ENCODE results near the gene GRM4.

The GRM4 gene

GRCh38 chr6:34125939-34126338 lies 19.9 kb downstream of the GRM4 start:
- Histone ChIP-seq H3K36me3 (ENCODE audit: control insufficient read depth, insufficient read depth, low read length) (no peaks in the 10 kb centered on the region), H3K4me1 (ENCODE audit: control insufficient read depth, insufficient read depth, low read length, poor library complexity, severe bottlenecking) (no peaks in the 10 kb centered on the region), H3K27ac (ENCODE audit: insufficient read depth, low read length, poor library complexity, severe bottlenecking) (no peak overlapping the region), H3K9me3 (ENCODE audit: control insufficient read depth, low read length) (no peaks in the 10 kb centered on the region), H3K4me3 (ENCODE audit: insufficient read depth, low read depth, low read length, poor library complexity, severe bottlenecking) (no peak overlapping the region), H3K27me3 (replicated peaks; ENCODE audit: control insufficient read depth, insufficient read depth, low read length, poor library complexity, severe bottlenecking) (peaks cover 2% of the 10 kb centered on the region)
- DNase-seq, result no peak

GRCh38 chr6:34120953-34121675 lies 24.8 kb downstream of the GRM4 start:
- Histone ChIP-seq H3K4me3 (ENCODE audit: insufficient read depth, low read depth, low read length, poor library complexity, severe bottlenecking) (no peak overlapping the region), H3K27ac (ENCODE audit: insufficient read depth, low read length, poor library complexity, severe bottlenecking) (no peak overlapping the region), H3K36me3 (ENCODE audit: control insufficient read depth, insufficient read depth, low read length) (no peaks in the 10 kb centered on the region), H3K4me1 (ENCODE audit: control insufficient read depth, insufficient read depth, low read length, poor library complexity, severe bottlenecking) (no peaks in the 10 kb centered on the region), H3K9me3 (ENCODE audit: control insufficient read depth, low read length) (no peaks in the 10 kb centered on the region), H3K27me3 (replicated peaks; ENCODE audit: control insufficient read depth, insufficient read depth, low read length, poor library complexity, severe bottlenecking) (peaks cover 2% of the 10 kb centered on the region)
- DNase-seq, result no peak

GRCh38 chr6:34115915-34116314 lies 30.0 kb downstream of the GRM4 start:
- Histone ChIP-seq H3K4me1 (ENCODE audit: control insufficient read depth, insufficient read depth, low read length, poor library complexity, severe bottlenecking) (no peaks in the 10 kb centered on the region), H3K9me3 (ENCODE audit: control insufficient read depth, low read length) (no peaks in the 10 kb centered on the region), H3K27me3 (replicated peaks; ENCODE audit: control insufficient read depth, insufficient read depth, low read length, poor library complexity, severe bottlenecking) (no peaks in the 10 kb centered on the region), H3K4me3 (ENCODE audit: insufficient read depth, low read depth, low read length, poor library complexity, severe bottlenecking) (no peak overlapping the region), H3K27ac (ENCODE audit: insufficient read depth, low read length, poor library complexity, severe bottlenecking) (no peak overlapping the region), H3K36me3 (ENCODE audit: control insufficient read depth, insufficient read depth, low read length) (no peaks in the 10 kb centered on the region)
- no peak for DNase-seq

GRCh38 chr6:34115403-34115795 lies 30.5 kb downstream of the GRM4 start:
- no peak overlapping the region for H3K27ac ChIP-seq (ENCODE audit: insufficient read depth, low read length, poor library complexity, severe bottlenecking)
- no peaks in the 10 kb centered on the region for H3K27me3 ChIP-seq (replicated peaks; ENCODE audit: control insufficient read depth, insufficient read depth, low read length, poor library complexity, severe bottlenecking)
- DNase-seq, result no peak
- H3K4me3 ChIP-seq (ENCODE audit: insufficient read depth, low read depth, low read length, poor library complexity, severe bottlenecking), result no peak overlapping the region
- H3K9me3 ChIP-seq (ENCODE audit: control insufficient read depth, low read length), result no peaks in the 10 kb centered on the region
- H3K4me1 ChIP-seq (ENCODE audit: control insufficient read depth, insufficient read depth, low read length, poor library complexity, severe bottlenecking), result no peaks in the 10 kb centered on the region
- no peaks in the 10 kb centered on the region for H3K36me3 ChIP-seq (ENCODE audit: control insufficient read depth, insufficient read depth, low read length)

GRCh38 chr6:34114695-34115402 lies 31.0 kb downstream of the GRM4 start:
- H3K36me3 ChIP-seq (ENCODE audit: control insufficient read depth, insufficient read depth, low read length), result no peaks in the 10 kb centered on the region
- no peak for DNase-seq
- H3K27me3 ChIP-seq (replicated peaks; ENCODE audit: control insufficient read depth, insufficient read depth, low read length, poor library complexity, severe bottlenecking), result no peaks in the 10 kb centered on the region
- H3K9me3 ChIP-seq (ENCODE audit: control insufficient read depth, low read length), result no peaks in the 10 kb centered on the region
- no peak overlapping the region for H3K27ac ChIP-seq (ENCODE audit: insufficient read depth, low read length, poor library complexity, severe bottlenecking)
- no peak overlapping the region for H3K4me3 ChIP-seq (ENCODE audit: insufficient read depth, low read depth, low read length, poor library complexity, severe bottlenecking)
- H3K4me1 ChIP-seq (ENCODE audit: control insufficient read depth, insufficient read depth, low read length, poor library complexity, severe bottlenecking), result no peaks in the 10 kb centered on the region

GRCh38 chr6:34113532-34113931 lies 32.4 kb downstream of the GRM4 start:
- Histone ChIP-seq H3K4me1 (ENCODE audit: control insufficient read depth, insufficient read depth, low read length, poor library complexity, severe bottlenecking) (no peaks in the 10 kb centered on the region), H3K9me3 (ENCODE audit: control insufficient read depth, low read length) (no peaks in the 10 kb centered on the region), H3K27me3 (replicated peaks; ENCODE audit: control insufficient read depth, insufficient read depth, low read length, poor library complexity, severe bottlenecking) (no peaks in the 10 kb centered on the region), H3K36me3 (ENCODE audit: control insufficient read depth, insufficient read depth, low read length) (no peaks in the 10 kb centered on the region), H3K27ac (ENCODE audit: insufficient read depth, low read length, poor library complexity, severe bottlenecking) (no peak overlapping the region), H3K4me3 (ENCODE audit: insufficient read depth, low read depth, low read length, poor library complexity, severe bottlenecking) (no peak overlapping the region)
- DNase-seq, result no peak

GRCh38 chr6:34112126-34112525 lies 33.8 kb downstream of the GRM4 start:
- no peak for DNase-seq
- Histone ChIP-seq H3K4me1 (ENCODE audit: control insufficient read depth, insufficient read depth, low read length, poor library complexity, severe bottlenecking) (no peaks in the 10 kb centered on the region), H3K36me3 (ENCODE audit: control insufficient read depth, insufficient read depth, low read length) (no peaks in the 10 kb centered on the region), H3K9me3 (ENCODE audit: control insufficient read depth, low read length) (no peaks in the 10 kb centered on the region), H3K4me3 (ENCODE audit: insufficient read depth, low read depth, low read length, poor library complexity, severe bottlenecking) (no peak overlapping the region), H3K27me3 (replicated peaks; ENCODE audit: control insufficient read depth, insufficient read depth, low read length, poor library complexity, severe bottlenecking) (no peaks in the 10 kb centered on the region), H3K27ac (ENCODE audit: insufficient read depth, low read length, poor library complexity, severe bottlenecking) (no peak overlapping the region)

- H3K27ac ChIP-seq (ENCODE audit: insufficient read depth, low read length, poor library complexity, severe bottlenecking), result no peak overlapping the region
- no peak overlapping the region for H3K4me3 ChIP-seq (ENCODE audit: insufficient read depth, low read depth, low read length, poor library complexity, severe bottlenecking)
- H3K9me3 ChIP-seq (ENCODE audit: control insufficient read depth, low read length), result no peaks in the 10 kb centered on the region
- H3K36me3 ChIP-seq (ENCODE audit: control insufficient read depth, insufficient read depth, low read length), result no peaks in the 10 kb centered on the region
- H3K27me3 ChIP-seq (replicated peaks; ENCODE audit: control insufficient read depth, insufficient read depth, low read length, poor library complexity, severe bottlenecking), result no peaks in the 10 kb centered on the region
- no peaks in the 10 kb centered on the region for H3K4me1 ChIP-seq (ENCODE audit: control insufficient read depth, insufficient read depth, low read length, poor library complexity, severe bottlenecking)
- no peak for DNase-seq
Measured at GRCh38 chr6:34110610-34111009, 35.3 kb downstream of the GRM4 start.

- Histone ChIP-seq H3K4me3 (ENCODE audit: insufficient read depth, low read depth, low read length, poor library complexity, severe bottlenecking) (no peak overlapping the region), H3K9me3 (ENCODE audit: control insufficient read depth, low read length) (no peaks in the 10 kb centered on the region), H3K4me1 (ENCODE audit: control insufficient read depth, insufficient read depth, low read length, poor library complexity, severe bottlenecking) (no peaks in the 10 kb centered on the region), H3K27ac (ENCODE audit: insufficient read depth, low read length, poor library complexity, severe bottlenecking) (no peak overlapping the region), H3K36me3 (ENCODE audit: control insufficient read depth, insufficient read depth, low read length) (no peaks in the 10 kb centered on the region), H3K27me3 (replicated peaks; ENCODE audit: control insufficient read depth, insufficient read depth, low read length, poor library complexity, severe bottlenecking) (no peaks in the 10 kb centered on the region)
- DNase-seq, result no peak
Measured at GRCh38 chr6:34108176-34108575, 37.7 kb downstream of the GRM4 start.

GRCh38 chr6:34106900-34107299 lies 39.0 kb downstream of the GRM4 start:
- Histone ChIP-seq H3K9me3 (ENCODE audit: control insufficient read depth, low read length) (no peaks in the 10 kb centered on the region), H3K4me3 (ENCODE audit: insufficient read depth, low read depth, low read length, poor library complexity, severe bottlenecking) (no peak overlapping the region), H3K27me3 (replicated peaks; ENCODE audit: control insufficient read depth, insufficient read depth, low read length, poor library complexity, severe bottlenecking) (no peaks in the 10 kb centered on the region), H3K36me3 (ENCODE audit: control insufficient read depth, insufficient read depth, low read length) (no peaks in the 10 kb centered on the region), H3K4me1 (ENCODE audit: control insufficient read depth, insufficient read depth, low read length, poor library complexity, severe bottlenecking) (no peaks in the 10 kb centered on the region), H3K27ac (ENCODE audit: insufficient read depth, low read length, poor library complexity, severe bottlenecking) (no peak overlapping the region)
- no peak for DNase-seq
